ENCODE measurements around the gene HSH2D. TPM values are rescaled to one million over a fixed set of nuclear protein-coding genes. Genes with fewer than 3 reads are reported as not detected.
A peak's percentile ranks its signal among the peaks of the same experiment; 100 is the strongest.

Gene HSH2D
- total RNA-seq, 2 donors from 2014 or later, result 0.66 to 0.68 TPM

- 90 to 91% methylated on average over 18 to 21 of the region's 22 CpGs for WGBS, 2 experiments (ENCODE audit: insufficient coverage in 1 of 2, insufficient read length in 1 of 2)
- no peak overlapping the region for H3K4me3 Mint-ChIP-seq
- H3K27me3 ChIP-seq (ENCODE audit: control insufficient read depth, insufficient read depth, low read length, poor library complexity, severe bottlenecking), result no peaks in the 10 kb centered on the region
- no peaks in the 10 kb centered on the region for H3K27me3 Mint-ChIP-seq (ENCODE audit: insufficient read depth)
- peaks cover 17% of the 10 kb centered on the region for H3K36me3 Mint-ChIP-seq (ENCODE audit: low read depth)
- no peak overlapping the region for H3K27ac Mint-ChIP-seq
- H3K9ac ChIP-seq (ENCODE audit: extremely low read depth, low read length, poor library complexity, severe bottlenecking), result no peak overlapping the region
- H3K9me3 Mint-ChIP-seq, result no peaks in the 10 kb centered on the region
- H3K4me1 ChIP-seq (ENCODE audit: control insufficient read depth, insufficient read depth, low read length), result peaks cover 2% of the 10 kb centered on the region
- no peak for DNase-seq
- H3K27ac ChIP-seq (ENCODE audit: low read depth, low read length), result no peak overlapping the region
- peaks cover 30% of the 10 kb centered on the region for H3K36me3 ChIP-seq (ENCODE audit: control insufficient read depth, insufficient read depth, low read length)
- TF ChIP-seq CTCF (conservative IDR thresholded peaks at IDR 0.05), result no peak
- peaks cover 4% of the 10 kb centered on the region for H3K4me1 Mint-ChIP-seq
- no peaks in the 10 kb centered on the region for H3K9me3 ChIP-seq (ENCODE audit: control insufficient read depth, low read length)
- no peak overlapping the region for H3K4me3 ChIP-seq (ENCODE audit: low read length)
Observed at GRCh38 chr19:16202320-16203255, 59.1 kb downstream of the HSH2D start.

GRCh38 chr19:16203256-16204004, 59.9 kb downstream of the HSH2D start:
- Mint-ChIP-seq H3K36me3 (ENCODE audit: low read depth) (peaks cover 17% of the 10 kb centered on the region), H3K9me3 (no peaks in the 10 kb centered on the region), H3K4me3 (no peak overlapping the region), H3K27ac (no peak overlapping the region), H3K27me3 (ENCODE audit: insufficient read depth) (no peaks in the 10 kb centered on the region), H3K4me1 (peaks cover 2% of the 10 kb centered on the region)
- DNase-seq, result peak; percentile 33
- TF ChIP-seq CTCF (conservative IDR thresholded peaks at IDR 0.05), result no peak
- no peak overlapping the region for H3K9ac ChIP-seq (ENCODE audit: extremely low read depth, low read length, poor library complexity, severe bottlenecking)
- 93 to 95% methylated on average over 10 to 19 of the region's 19 CpGs for WGBS, 2 experiments (ENCODE audit: insufficient coverage in 1 of 2, insufficient read length in 1 of 2)
- no peak overlapping the region for H3K27ac ChIP-seq (ENCODE audit: low read depth, low read length)
- no peak overlapping the region for H3K4me3 ChIP-seq (ENCODE audit: low read length)
- H3K36me3 ChIP-seq (ENCODE audit: control insufficient read depth, insufficient read depth, low read length), result peaks cover 34% of the 10 kb centered on the region
- H3K4me1 ChIP-seq (ENCODE audit: control insufficient read depth, insufficient read depth, low read length), result peaks cover 2% of the 10 kb centered on the region
- H3K9me3 ChIP-seq (ENCODE audit: control insufficient read depth, low read length), result no peaks in the 10 kb centered on the region
- no peaks in the 10 kb centered on the region for H3K27me3 ChIP-seq (ENCODE audit: control insufficient read depth, insufficient read depth, low read length, poor library complexity, severe bottlenecking)

- Mint-ChIP-seq H3K36me3 (ENCODE audit: low read depth) (peaks cover 18% of the 10 kb centered on the region), H3K27ac (no peak overlapping the region), H3K27me3 (ENCODE audit: insufficient read depth) (no peaks in the 10 kb centered on the region), H3K9me3 (no peaks in the 10 kb centered on the region), H3K4me1 (no peaks in the 10 kb centered on the region), H3K4me3 (no peak overlapping the region)
- Histone ChIP-seq H3K27ac (ENCODE audit: low read depth, low read length) (no peak overlapping the region), H3K4me3 (ENCODE audit: low read length) (no peak overlapping the region), H3K9ac (ENCODE audit: extremely low read depth, low read length, poor library complexity, severe bottlenecking) (no peak overlapping the region), H3K36me3 (ENCODE audit: control insufficient read depth, insufficient read depth, low read length) (peaks cover 39% of the 10 kb centered on the region), H3K4me1 (ENCODE audit: control insufficient read depth, insufficient read depth, low read length) (no peaks in the 10 kb centered on the region), H3K27me3 (ENCODE audit: control insufficient read depth, insufficient read depth, low read length, poor library complexity, severe bottlenecking) (no peaks in the 10 kb centered on the region), H3K9me3 (ENCODE audit: control insufficient read depth, low read length) (no peaks in the 10 kb centered on the region)
- WGBS, 2 experiments (ENCODE audit: insufficient coverage in 1 of 2, insufficient read length in 1 of 2), result 100% methylated on average over 5 of the region's 5 CpGs; no CpG with 5 or more reads in 1 of the 2 experiments
- TF ChIP-seq CTCF (conservative IDR thresholded peaks at IDR 0.05), result no peak
- DNase-seq, result no peak
Observed at GRCh38 chr19:16204005-16204294, 60.5 kb downstream of the HSH2D start.

Measured in endodermal cell (in vitro differentiated cells).